GM19238 (cell line): ENCODE measurements around the gene ABLIM2.

Experiments
- DNase-seq: peaks from one replicate; pipeline ENCODE4 v3.0.0; 2011; ENCODE audit warnings: low spot score; ENCODE audit not compliant: insufficient read length

ABLIM2 gene

DNA sequence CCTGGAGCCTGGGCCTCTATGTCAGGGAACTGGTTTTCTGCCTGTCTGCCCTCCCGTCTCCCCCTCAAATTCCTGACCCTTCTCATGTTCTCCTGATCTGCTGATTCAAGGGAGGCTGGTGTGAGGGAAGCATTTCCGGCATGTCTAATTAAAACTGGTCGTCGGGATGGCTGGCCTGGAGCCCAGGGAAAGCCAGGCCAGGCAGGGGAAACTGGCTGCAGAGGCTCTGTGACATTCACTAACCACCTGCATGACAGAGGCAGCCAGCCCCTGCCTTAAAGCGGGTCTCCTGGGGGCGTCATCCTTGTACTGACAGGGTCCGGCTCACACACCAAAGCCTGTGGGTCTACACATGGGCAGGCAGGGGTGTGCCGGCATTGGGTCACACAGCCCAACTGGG, 35.2 kb downstream of the ABLIM2 start:
- no peak for DNase-seq

DNA sequence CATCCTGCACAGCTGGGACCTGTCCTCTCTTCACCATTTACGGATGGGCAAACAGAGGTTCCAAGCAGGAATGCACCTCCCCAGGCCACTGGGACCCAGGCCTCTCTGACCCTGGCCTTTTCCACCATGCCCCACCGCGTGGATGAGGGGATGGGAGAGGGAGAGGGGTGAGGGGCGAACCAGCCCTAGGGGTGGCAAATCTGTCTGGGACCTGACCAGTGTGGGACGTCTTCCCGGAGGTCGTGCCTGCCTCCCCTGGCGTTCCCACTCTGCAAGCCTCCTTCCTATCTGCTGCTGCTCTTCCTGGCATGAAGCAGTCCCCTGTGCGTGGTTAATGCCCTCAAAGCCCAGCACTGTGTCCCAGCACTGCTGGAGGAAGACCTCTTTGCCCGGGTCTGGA, 35.9 kb downstream of the ABLIM2 start:
- DNase-seq: no peak

DNA sequence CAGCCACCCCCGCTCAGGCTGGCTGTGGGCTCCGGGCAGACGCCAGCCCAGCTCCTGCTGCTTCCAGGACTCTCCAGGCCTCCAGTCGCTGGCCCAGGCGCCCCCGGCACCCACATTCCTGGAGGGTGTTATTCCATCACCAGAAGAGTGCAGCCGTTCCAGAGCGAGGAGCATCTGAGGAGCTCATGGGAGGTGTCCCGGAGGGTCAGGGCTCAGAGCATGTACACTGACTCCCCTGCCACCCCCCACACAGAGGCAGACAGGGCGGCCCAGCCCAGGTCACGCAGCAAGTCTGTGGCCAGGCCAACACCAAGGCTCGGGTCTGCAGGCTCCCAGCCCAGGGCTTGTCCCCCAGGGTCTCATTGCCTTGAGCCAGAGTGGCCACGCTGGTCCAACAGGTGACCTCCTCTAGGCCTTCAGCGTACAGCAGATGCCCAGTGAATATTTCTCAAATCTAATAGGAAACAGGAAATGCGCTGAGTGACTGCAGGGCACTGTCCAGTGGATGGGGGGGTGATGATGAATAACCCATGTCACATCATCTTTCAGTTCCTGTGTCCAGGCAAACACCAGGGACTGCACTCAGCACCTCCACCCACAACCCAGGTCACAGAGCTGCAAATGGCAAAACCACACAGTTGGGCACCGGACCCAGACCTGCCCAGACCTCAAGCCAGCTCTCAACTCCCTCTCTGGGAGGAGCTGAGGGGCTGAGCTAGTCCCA, 37.2 kb downstream of the ABLIM2 start:
- DNase-seq: no peak

DNA sequence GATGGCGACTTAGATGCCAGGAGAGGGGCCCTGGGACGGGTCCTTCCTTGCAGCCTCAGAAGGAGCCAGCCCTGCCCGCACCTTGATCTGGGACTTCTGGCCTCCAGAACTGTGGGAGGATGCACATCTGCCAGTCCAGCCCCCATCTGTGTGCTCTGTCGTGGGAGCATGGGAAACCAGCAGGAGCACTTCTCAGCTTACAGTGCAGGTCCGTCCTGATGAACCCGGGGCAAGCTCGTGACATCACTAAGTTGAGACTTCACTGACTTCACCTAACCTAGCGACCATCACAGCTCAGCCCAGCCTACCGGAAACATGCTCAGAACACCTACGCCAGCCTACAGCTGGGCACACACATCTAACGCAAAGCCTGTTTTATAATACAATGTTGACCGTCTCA, 38.1 kb downstream of the ABLIM2 start:
- DNase-seq: no peak

DNA sequence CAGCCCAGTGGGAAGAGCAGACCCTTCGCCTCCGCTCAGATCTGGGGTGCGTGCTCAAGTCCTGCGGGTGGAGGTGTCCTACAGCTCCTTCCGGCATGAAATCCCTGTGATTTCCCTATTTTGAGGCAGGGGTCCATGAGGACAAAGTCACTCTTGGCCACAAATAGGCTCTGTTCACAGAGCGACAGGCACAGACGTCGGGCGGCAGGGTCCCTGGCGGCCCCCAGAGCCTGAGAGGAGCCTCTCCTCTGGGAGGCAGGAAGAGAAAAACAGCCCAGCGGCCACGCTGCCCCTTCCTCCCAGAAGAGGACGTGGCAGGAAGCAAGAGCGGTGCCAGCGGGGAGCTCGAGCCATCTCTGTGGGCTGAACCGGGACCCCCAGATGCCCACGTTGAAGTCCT, 38.7 kb downstream of the ABLIM2 start:
- no peak for DNase-seq

DNA sequence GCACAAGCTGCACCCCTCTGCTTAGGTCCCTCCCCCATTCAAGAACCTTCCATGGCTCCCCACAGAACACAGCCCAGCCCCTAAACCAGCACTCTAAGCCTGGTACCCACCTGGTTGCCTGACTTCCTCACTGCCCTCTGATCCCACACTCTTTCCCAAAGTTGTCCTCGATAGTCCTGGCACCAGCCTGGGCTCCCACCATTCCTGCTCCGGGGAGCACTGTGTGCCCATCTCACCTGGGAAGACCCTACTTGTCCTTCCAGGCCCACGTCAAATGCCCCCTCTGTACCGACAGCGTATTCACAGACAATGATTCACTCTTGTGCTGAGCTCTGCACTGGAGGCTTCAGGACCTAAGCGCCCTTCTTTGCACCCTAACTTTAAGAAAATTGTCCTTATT, 40.1 kb downstream of the ABLIM2 start:
- no peak for DNase-seq

DNA sequence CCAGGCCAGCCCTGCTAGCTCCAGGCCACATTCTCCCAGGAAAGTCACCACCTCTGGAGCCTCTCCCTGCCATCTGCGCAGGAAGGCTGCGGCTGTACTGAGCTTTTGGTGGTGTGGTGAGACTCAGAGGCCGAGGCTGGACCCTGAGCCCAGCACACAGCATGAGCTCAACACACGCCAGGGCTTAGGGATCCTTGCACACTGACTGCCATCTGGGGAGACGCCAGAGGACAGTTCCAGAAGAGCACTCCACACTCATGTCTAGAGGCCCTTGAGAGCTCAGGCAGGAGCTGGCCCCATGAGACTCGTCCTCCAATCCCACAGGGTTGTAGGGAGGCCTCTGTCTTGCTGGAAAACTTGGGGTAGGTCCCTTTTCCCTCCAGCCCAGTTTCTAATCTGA, 40.6 kb downstream of the ABLIM2 start:
- no peak for DNase-seq

DNA sequence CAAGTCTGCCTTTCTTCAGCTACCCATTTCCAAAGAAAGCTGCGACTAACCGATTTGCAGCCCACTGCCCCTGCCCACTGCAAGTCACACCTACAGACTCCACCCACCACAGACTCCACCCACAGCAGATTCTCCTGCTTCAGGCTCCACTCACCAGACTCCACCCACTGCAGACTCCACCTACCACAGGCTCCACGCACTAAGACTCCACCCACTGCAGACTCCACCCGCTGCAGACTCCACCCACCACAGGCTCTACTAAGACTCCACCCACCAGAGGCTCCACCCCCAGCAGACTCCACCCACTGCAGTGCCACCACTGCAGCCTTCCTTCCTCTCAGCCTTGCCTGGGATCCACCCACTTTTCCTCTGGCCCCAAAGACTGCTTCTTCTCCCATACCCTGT, 41.3 kb downstream of the ABLIM2 start:
- DNase-seq: no peak

DNA sequence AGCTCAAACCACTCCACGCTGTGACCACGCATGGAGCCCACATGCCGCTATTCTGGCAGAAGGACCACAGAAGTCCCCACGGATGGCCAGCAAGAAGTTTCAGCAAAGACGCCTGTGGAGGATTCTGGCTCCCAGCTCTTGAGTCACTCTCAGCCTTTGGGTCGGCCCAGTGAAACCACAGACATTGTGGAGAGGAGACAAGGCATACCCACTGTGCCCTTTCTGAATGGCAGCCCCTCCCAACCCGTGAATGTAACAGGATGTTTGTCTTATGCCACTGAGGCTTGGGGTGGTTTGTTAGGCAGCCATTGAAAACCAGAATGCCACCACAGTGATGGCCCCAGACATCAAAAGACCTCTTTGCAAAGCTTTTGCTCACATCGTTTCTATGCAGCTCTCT, 42.7 kb downstream of the ABLIM2 start:
- DNase-seq: no peak

DNA sequence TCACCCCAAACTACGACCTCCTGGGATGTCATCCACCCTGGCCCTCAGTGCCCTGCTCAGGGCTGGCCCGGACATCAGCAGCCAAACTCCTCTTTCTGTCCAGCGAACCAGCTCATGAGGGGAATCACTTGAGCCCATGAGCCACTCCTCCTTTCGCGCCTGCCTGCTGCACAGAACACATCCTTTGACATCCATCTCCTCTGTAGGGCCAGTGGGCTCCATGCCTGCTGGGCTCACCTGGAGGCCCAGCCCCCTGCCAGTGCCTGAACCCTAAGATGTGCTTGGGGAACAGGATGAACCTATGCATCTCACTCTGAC, 43.5 kb downstream of the ABLIM2 start:
- DNase-seq: no peak

DNA sequence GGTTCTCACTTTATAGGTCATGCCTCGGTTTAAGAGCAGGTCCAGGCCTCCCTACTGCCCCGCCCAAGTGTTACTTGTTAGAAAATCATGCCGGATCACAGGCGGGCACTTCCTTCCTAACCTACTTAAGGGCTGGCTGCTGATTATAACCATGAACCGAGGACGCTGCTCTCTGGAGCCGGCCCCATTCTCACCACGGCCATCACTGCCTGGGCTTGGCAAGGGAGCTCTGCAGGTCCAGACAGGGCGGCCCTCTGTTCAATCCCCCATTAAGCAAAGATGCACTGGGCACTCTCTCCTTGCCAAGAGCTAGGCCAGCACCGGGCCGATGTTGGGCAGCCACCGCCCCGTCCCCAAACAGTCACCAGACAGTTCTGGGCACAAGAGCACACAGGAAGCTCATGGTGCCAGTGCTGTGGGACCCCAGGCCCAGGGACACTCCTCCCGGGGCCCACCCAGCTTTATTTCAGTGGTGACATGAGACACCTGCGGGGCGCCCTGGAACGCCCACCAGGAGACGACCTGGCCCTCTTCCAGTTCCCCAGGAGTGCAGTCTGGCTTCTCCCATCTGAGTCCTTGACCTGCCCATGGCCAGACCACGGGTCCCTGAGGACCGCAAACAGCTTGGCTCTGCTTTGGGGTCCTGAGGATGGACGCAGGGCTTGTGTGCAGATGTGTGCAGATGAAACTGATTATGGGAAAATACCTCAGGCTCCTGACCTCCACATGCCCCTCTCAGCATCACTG, 44.0 kb downstream of the ABLIM2 start:
- no peak for DNase-seq

DNA sequence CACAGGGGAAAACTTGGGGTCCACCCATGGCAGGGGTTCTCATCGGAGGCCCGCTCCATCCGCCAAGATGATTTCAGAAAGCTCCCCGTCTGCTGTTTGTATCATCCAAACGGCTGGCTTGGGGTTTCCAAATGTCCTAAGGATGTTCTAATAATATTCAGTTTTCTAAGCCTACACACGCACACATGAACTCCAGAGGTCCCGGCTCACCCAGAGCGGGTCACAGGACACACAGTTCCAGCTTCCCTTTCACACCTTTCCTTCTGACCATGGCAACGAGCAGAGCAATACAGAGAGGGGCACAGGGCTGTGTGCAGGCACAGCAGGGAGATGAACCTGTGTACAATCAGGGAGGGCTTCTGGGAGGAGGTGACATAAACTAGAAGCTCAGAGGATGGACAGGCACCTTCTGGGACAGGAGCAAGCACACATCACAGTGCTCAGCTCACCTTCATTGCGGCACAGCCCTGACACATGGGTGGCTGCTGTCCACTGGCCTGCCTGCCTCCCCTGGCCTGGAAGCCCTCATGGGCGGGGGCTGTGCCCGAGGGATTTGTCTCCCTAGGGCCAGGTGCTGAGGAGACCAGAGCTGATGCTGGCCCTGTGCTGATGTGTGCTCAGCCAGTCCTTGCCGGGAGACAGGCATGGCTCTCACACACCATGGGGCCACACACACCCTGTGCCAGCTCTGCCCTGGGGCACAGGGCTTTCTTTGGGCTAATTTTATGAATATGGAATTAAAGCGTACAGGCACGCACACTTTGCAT, 44.8 kb downstream of the ABLIM2 start:
- DNase-seq: no peak

DNA sequence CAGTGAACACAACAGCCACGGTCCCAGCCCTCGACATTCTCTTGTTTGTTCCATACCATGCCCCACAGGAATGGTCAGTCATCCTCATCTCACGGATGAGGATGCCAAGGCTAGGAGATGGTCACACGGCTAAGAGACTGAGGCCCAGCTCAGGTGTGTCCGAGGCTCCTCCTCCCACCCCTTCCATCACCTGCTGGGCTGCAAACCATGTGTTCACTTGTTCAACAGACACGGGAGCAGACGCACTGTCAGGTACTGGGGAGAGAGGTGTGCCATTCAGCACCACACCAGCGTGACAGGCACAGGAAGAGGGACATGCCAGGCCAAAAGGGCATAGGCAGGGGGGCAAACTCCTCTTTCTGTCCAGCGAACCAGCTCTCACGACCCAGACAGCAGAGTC, 45.9 kb downstream of the ABLIM2 start:
- no peak for DNase-seq

DNA sequence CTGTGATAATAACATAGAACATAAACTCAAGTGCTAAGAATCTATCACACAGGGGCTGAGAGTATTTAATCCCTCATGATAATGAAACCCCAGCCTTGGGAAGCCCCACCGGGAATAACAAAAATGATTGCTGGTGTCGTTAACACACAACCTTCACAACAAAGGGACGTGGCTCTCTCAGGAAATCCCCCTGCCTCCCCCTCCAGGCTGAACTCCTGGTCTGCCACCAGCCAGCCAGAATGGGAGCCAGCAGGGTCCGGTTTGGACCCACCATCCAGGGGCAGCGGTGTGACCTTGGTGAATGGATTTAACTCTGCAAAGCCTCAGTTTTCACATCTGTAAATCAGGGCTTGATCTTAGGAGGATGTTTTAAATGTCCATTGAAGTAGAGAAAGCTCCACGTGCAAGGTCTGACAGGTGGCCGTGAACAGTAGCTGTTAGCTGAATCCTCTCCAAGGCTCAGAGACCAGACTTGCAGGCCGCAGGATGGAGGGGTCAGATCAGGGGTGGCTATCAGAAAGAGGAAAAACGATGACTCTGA, 46.5 kb downstream of the ABLIM2 start:
- DNase-seq: no peak

DNA sequence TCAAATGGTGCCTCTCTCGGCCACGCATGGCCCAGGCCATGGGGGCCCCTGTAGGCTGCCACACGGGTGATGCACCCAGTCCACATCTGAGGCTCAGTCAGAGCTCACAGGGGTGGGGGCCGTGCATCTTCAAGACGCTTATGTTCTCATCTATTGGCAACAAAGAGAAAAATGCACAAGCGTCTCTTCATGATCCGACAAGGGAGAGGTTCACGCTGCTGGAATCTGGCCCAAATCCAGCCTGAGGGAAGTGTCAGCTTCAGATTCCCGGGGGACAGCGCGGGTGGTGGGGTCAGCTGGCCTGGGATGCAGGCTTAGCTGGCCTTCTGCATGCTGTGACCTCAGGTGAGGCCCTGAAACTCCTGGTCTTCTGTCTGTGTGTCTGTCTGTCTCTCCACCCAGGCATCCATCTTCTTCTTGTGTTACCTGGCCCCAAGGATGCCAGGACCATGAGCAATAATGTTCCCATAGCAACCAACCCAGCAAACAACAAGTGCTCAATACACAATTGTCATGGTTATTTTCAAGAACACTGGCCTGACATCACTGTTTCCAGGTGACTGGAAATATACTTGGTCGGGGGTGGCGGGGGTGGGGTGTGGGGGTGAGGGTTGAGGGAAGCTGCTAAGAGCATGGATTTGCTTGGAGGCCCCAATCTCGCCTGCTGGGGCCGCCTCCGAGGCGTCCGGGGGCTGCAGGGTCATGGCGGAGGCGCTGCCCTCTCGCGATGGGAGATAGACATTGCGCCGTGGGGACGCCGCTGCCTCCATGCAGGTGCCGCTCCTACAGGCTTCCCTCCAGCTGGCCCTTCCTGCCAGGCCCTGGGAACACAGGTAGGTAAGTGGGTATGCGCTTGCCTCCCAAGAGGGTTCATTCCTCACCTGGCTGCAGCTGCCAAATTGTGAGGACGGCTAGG, 48.3 kb downstream of the ABLIM2 start:
- no peak for DNase-seq

DNA sequence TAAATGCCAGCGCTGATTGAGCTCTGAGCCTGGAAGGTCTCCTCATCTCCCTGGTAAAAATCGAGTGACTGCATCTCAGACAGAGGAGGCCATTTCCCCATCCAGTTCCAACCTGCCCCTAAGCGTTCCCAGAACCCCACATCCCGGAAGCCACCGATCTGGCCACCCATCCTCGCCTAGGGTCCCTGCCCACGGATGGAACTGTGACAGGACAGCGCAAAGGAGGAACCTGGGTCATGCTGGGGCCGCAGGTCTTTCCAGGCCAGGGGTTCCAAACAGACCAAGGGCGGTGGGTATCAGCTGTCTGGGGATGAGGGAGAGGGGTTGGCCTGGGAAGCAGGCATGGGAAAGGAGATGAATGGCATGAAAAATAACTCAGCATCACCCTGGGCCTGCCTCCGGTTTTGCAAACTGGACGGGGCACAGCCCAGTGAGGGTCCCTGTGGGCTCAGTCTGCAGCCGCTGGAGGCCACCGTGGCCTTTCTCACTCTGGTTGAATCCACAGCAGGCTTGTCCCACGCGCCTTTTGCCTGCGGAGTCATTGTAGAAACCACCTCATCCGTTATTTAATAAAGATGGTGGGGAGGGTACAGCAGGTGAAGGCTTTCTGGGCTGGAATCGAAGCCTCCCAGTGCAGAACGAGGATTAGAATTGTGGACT, 49.1 kb downstream of the ABLIM2 start:
- no peak for DNase-seq

DNA sequence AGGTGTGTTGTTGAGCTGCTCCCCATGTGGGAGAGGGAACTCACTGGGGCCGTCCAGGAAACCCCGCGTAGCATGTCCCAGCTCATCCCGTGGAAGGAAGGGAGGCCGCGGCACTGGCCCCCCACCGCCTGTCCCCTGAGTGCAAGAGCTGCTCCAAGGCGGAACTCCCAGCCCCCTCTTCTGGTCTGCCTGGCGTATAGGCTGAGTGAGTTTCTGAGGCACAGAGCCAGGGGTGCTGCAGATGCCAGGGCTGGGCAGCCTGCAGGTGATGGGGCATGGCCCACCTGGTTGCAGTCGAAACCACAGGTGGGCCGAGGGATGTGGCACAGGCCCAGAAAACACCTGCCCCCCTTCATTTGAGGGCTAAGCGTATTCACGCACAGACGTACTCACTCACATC, 49.6 kb downstream of the ABLIM2 start:
- DNase-seq: no peak

DNA sequence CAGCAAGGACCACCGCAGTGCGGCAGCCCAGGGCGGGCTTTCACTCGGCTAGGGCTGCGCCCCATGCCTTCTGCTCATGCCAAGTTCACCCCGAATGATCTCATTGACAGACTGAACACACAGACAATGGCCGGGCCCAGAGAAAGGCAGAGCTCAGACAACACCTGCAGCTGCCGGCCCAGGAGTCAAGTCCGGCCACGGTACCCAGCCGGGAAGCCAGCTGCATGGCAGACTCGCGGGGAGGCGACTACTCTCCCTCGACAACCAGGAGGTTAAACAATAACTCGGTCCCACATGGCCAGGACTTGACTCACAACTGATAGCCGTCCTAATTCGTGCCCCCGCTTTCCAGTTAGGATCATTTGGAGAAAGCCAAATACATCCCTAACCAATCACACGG, 50.4 kb downstream of the ABLIM2 start:
- DNase-seq: no peak

DNA sequence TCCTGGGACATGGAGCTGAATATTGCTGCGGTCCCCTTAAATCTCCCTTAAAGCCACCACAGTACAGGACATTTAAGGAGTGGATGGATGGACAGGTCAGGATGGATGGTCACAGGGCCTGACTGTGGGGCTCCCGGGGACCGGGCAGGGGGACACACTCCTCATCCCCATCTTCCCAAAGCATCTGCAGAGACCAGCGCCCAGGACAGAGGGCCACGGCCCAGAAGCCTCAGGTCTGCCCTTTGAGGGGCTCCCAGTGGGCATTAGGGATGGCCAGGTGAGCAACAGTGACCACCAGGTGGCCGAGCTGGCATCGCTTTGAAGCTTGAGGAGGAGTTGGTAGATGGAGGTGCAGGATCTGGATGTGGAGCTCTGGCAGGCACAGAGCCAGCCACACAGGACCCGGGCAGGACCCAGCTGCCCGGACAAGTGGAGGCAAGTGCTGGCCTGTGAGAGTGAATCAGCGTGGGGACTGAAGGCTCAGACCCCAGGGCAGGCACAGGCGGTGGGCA, 51.4 kb downstream of the ABLIM2 start:
- DNase-seq: no peak

DNA sequence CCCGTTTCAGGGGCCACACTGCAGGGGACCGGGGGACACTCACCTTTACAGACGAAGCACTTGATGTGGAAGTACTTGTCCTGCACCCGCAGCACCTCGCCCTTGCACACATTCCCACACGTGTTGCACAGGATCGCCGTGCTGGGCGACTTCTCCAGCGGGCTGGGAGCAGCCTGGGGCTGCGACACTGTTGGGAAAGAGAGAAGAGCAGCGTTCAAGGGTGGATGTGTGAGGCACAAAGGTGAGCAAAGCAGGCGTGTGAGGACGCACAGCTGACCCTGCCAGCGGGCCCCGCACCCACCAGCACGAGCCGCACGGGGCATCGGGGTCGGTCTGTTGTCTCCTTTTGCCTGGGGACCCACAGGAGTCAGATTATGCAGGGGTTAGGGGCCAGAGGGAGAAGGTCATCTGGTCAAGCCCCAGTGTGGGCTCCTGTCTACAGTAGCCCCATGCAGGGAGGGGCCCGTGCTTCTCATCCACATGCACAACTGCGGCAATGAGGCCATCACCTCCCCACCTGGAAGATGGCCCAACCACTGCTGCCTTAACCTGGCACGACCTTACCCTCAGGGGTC, 52.1 kb downstream of the ABLIM2 start:
- no peak for DNase-seq
